GM12801 (cell line): Measurements from ENCODE around the gene EIF3F.

ENCODE experiments used
- TF ChIP-seq, protein P1 (sequence below): IDR thresholded peaks from one replicate; pipeline ENCODE4 v1.5.1; 2011; ENCODE audit warnings: control low read depth; ENCODE audit not compliant: insufficient read length; ENCODE audit errors: extremely low read depth

EIF3F gene

GRCh38 chr11:8036002-8036802, 49.1 kb downstream of the EIF3F start:
- TF ChIP-seq, protein P1, sequence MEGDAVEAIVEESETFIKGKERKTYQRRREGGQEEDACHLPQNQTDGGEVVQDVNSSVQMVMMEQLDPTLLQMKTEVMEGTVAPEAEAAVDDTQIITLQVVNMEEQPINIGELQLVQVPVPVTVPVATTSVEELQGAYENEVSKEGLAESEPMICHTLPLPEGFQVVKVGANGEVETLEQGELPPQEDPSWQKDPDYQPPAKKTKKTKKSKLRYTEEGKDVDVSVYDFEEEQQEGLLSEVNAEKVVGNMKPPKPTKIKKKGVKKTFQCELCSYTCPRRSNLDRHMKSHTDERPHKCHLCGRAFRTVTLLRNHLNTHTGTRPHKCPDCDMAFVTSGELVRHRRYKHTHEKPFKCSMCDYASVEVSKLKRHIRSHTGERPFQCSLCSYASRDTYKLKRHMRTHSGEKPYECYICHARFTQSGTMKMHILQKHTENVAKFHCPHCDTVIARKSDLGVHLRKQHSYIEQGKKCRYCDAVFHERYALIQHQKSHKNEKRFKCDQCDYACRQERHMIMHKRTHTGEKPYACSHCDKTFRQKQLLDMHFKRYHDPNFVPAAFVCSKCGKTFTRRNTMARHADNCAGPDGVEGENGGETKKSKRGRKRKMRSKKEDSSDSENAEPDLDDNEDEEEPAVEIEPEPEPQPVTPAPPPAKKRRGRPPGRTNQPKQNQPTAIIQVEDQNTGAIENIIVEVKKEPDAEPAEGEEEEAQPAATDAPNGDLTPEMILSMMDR: no peak

GRCh38 chr11:8036986-8037385, 49.8 kb downstream of the EIF3F start:
- TF ChIP-seq, protein P1: no peak

DNA sequence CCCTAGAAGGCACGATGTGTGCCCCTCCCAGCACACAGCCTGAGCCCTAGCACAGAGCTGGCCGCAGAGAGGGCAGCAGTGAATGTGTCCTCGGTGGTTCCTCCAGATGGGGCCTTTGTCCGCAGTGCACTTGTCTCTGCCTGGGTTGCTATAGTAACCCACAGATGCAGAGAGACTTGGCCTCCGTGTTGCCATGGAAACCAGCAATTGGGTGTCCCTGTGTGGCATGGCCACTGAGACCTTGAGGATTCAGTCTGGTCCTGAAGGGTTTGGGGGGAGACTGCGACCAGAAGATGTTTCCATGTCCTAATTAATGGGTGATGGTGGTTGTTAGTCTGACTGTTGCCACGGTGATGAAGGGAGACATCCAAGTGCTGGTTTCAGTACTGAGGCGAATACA, 51.3 kb downstream of the EIF3F start:
- TF ChIP-seq, protein P1: no peak

- TF ChIP-seq, protein P1: no peak
These were observed 51.8 kb downstream of the EIF3F start for GRCh38 chr11:8038811-8039529.

- TF ChIP-seq, protein P1: no peak
These were observed 52.6 kb downstream of the EIF3F start for GRCh38 chr11:8039530-8040260.

GRCh38 chr11:8040261-8040920, 53.3 kb downstream of the EIF3F start:
- TF ChIP-seq, protein P1: no peak

GRCh38 chr11:8040921-8041285, 53.8 kb downstream of the EIF3F start:
- TF ChIP-seq, protein P1: no peak
